Measurements from ENCODE around the gene TBC1D4.

TBC1D4 gene

GRCh38 chr13:75411924-75412537 lies 69.9 kb downstream of the TBC1D4 start:
- TF ChIP-seq FOXP2 (optimal IDR thresholded peaks at IDR 0.05; ENCODE audit: borderline replicate concordance, extremely low read depth, extremely low read length, insufficient read depth) (no peak), POLR2AphosphoS5 (IDR thresholded peaks at IDR 0.05; ENCODE audit: low read depth, low read length) (no peak), SIN3A (IDR thresholded peaks at IDR 0.05; ENCODE audit: borderline replicate concordance, insufficient read depth, low read length) (no peak), TAF1 (IDR thresholded peaks at IDR 0.05; ENCODE audit: borderline replicate concordance, insufficient read depth, low read length) (no peak), REST (IDR thresholded peaks at IDR 0.05; ENCODE audit: insufficient read depth in 1 of 2, low read depth in 2 of 2, low read length in 2 of 2) (no peak)

- no peak for TF ChIP-seq FOXP2 (optimal IDR thresholded peaks at IDR 0.05; ENCODE audit: borderline replicate concordance, extremely low read depth, extremely low read length, insufficient read depth)
- TF ChIP-seq REST (IDR thresholded peaks at IDR 0.05; ENCODE audit: insufficient read depth in 1 of 2, low read depth in 2 of 2, low read length in 2 of 2): no peak
- TF ChIP-seq SIN3A (IDR thresholded peaks at IDR 0.05; ENCODE audit: borderline replicate concordance, insufficient read depth, low read length): no peak
- TF ChIP-seq POLR2AphosphoS5 (IDR thresholded peaks at IDR 0.05; ENCODE audit: low read depth, low read length): no peak
- TF ChIP-seq TAF1 (IDR thresholded peaks at IDR 0.05; ENCODE audit: borderline replicate concordance, insufficient read depth, low read length): no peak
These were observed 71.8 kb downstream of the TBC1D4 start for GRCh38 chr13:75410207-75410606.

- TF ChIP-seq POLR2AphosphoS5 (IDR thresholded peaks at IDR 0.05; ENCODE audit: low read depth, low read length) (no peak), REST (IDR thresholded peaks at IDR 0.05; ENCODE audit: insufficient read depth in 1 of 2, low read depth in 2 of 2, low read length in 2 of 2) (no peak), SIN3A (IDR thresholded peaks at IDR 0.05; ENCODE audit: borderline replicate concordance, insufficient read depth, low read length) (no peak), TAF1 (IDR thresholded peaks at IDR 0.05; ENCODE audit: borderline replicate concordance, insufficient read depth, low read length) (no peak), FOXP2 (optimal IDR thresholded peaks at IDR 0.05; ENCODE audit: borderline replicate concordance, extremely low read depth, extremely low read length, insufficient read depth) (no peak)
These were observed 74.0 kb downstream of the TBC1D4 start for GRCh38 chr13:75407998-75408397.

- TF ChIP-seq TAF1 (IDR thresholded peaks at IDR 0.05; ENCODE audit: borderline replicate concordance, insufficient read depth, low read length): no peak
- no peak for TF ChIP-seq FOXP2 (optimal IDR thresholded peaks at IDR 0.05; ENCODE audit: borderline replicate concordance, extremely low read depth, extremely low read length, insufficient read depth)
- TF ChIP-seq SIN3A (IDR thresholded peaks at IDR 0.05; ENCODE audit: borderline replicate concordance, insufficient read depth, low read length): no peak
- TF ChIP-seq POLR2AphosphoS5 (IDR thresholded peaks at IDR 0.05; ENCODE audit: low read depth, low read length): no peak
- no peak for TF ChIP-seq REST (IDR thresholded peaks at IDR 0.05; ENCODE audit: insufficient read depth in 1 of 2, low read depth in 2 of 2, low read length in 2 of 2)
These were observed 74.5 kb downstream of the TBC1D4 start for GRCh38 chr13:75407473-75407872.
